Measurements from ENCODE around the gene RFC4. TPM values are rescaled to one million over a fixed set of nuclear protein-coding genes. Genes with fewer than 3 reads are reported as not detected.

RFC4 gene
- total and polyA plus RNA-seq, 9 of the 15 experiments (the other 6 are each of a cell fraction or from before 2014, with no cell fraction given): 105 to 227 (median 180) TPM

- TF ChIP-seq KLF1 (tag; IDR thresholded peaks at IDR 0.05) (peak; percentile 75; the same call in 1 of the 2 replicates), TAF15 (IDR thresholded peaks at IDR 0.05; ENCODE audit: low read depth, low read length) (no peak), SETDB1 (IDR thresholded peaks at IDR 0.05; ENCODE audit: low read length) (no peak), TFAM (CRISPR knock-in tag; conservative IDR thresholded peaks at IDR 0.05) (no peak), DNMT1 (IDR thresholded peaks at IDR 0.05) (peak; percentile 86; the same call in 1 of the 2 replicates), BRCA1 (IDR thresholded peaks at IDR 0.05) (no peak), BRCA1 (CRISPR knock-in tag; IDR thresholded peaks at IDR 0.05) (no peak), ETV5 (CRISPR knock-in tag; IDR thresholded peaks at IDR 0.05; ENCODE audit: low read depth) (peak; percentile 87), ZKSCAN8 (CRISPR knock-in tag; IDR thresholded peaks at IDR 0.05) (no peak), ZNF318 (IDR thresholded peaks at IDR 0.05; ENCODE audit: borderline replicate concordance in 1 of 2, low read depth in 1 of 2) (peak in 1 of 2 experiments; percentile 84; a peak in 1 of 4 replicates), SFPQ (IDR thresholded peaks at IDR 0.05; ENCODE audit: low read depth, low read length) (no peak), TAF7 (tag; IDR thresholded peaks at IDR 0.05) (peak; percentile 98), SOX6 (IDR thresholded peaks at IDR 0.05) (peak; percentile 53; the same call in 1 of the 2 replicates), RAD51 (IDR thresholded peaks at IDR 0.05; ENCODE audit: borderline replicate concordance, low read depth) (peak; percentile 67; the same call in 1 of the 2 replicates), FOS (IDR thresholded peaks at IDR 0.05; ENCODE audit: extremely low read depth, insufficient read length) (no peak), THAP12 (CRISPR knock-in tag; IDR thresholded peaks at IDR 0.05) (peak; percentile 48; the same call in 1 of the 2 replicates)
These were observed 23.1 kb downstream of the RFC4 start, which contains the start of gene EIF4A2 (continued) for GRCh38 chr3:186783058-186783730.

Measured in K562 (cell line).